RWPE1 (cell line): Measurements from ENCODE around the gene EXOSC3.

ENCODE experiments used
- CTCF ChIA-PET: fragments of 350-600 bp; sonication (Branson Sonifier 250); formaldehyde crosslinking; extraction: SDS; loops from one replicate; lab custom pipeline; 2021; lab: Yijun Ruan, JAX
- POLR2A ChIA-PET: fragments of 400-600 bp; formaldehyde crosslinking; extraction: SDS; loops from one replicate; lab custom pipeline; 2020; ENCODE audit warnings: antibody characterized with exemption; ENCODE audit not compliant: low non-redundant PET; lab: Yijun Ruan, JAX
- DNase-seq: peaks from one replicate; pipeline ENCODE4 v3.0.0; 2012; ENCODE audit warnings: low spot score
- H3K27ac ChIP-seq: fragments of 450-650 bp; 2 replicates; pipeline ENCODE4 v1.5.1; 2017
- CTCF ChIP-seq: fragments of 450-650 bp; conservative IDR thresholded peaks from 2 replicates; pipeline ENCODE4 v1.5.1; 2017; ENCODE audit warnings: low read depth, mild to moderate bottlenecking

The EXOSC3 gene

GRCh38 chr9:37739222-37739621 lies 45.6 kb downstream of the EXOSC3 start:
- no peak overlapping the region for H3K27ac ChIP-seq
- CTCF ChIA-PET, result no interaction called here
- POLR2A ChIA-PET, result no interaction called here
- no peak for DNase-seq
- no peak for TF ChIP-seq CTCF

GRCh38 chr9:37732952-37733351 lies 51.9 kb downstream of the EXOSC3 start:
- ChIA-PET CTCF (interaction anchor here (0.7 kb wide), 1 partner anchor 90 kb away, joined by 3 read pairs; no protein-coding TSS in a partner anchor), POLR2A (no interaction called here)
- H3K27ac ChIP-seq, result no peak overlapping the region
- DNase-seq, result no peak
- TF ChIP-seq CTCF, result no peak

GRCh38 chr9:37732086-37732741 lies 52.6 kb downstream of the EXOSC3 start:
- ChIA-PET POLR2A (no interaction called here), CTCF (no interaction called here)
- H3K27ac ChIP-seq, result no peak overlapping the region
- TF ChIP-seq CTCF, result no peak
- no peak for DNase-seq

- TF ChIP-seq CTCF, result no peak
- no peak for DNase-seq
- ChIA-PET POLR2A (no interaction called here), CTCF (no interaction called here)
- H3K27ac ChIP-seq, result no peak overlapping the region
These were observed 54.0 kb downstream of the EXOSC3 start for GRCh38 chr9:37730839-37731238.

- CTCF ChIA-PET, result no interaction called here
- no peak overlapping the region for H3K27ac ChIP-seq
- POLR2A ChIA-PET, result no interaction called here
- DNase-seq, result peak; percentile 41
- TF ChIP-seq CTCF, result no peak
These were observed 54.6 kb downstream of the EXOSC3 start for GRCh38 chr9:37730256-37730655.
